ENCODE data around the gene FRMD4A.
"Not testable (repeated sequence)": the region's sequence is repeated elsewhere in the genome, so short reads cannot be mapped to it uniquely, and the experiment has no call there.

Gene FRMD4A

DNA sequence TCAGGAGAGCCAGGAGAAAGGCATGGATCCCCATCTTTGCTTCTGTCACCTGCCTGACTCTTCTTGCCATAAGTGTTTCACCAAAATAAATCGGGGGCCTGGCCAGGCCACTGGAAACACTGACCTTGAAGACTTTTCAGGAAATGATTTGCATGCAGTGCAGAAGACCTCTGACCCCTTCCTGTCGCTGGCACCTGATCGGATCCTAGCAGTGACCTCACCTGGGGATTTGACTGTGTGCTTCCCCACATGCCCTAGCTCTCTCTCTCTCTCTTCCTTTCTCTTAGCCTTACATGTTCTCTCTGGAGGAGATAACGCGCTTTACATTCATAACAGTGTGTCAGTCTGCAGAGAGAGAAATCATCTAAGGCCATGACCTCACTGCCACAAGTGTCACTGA is 500.9 kb downstream of the FRMD4A start:
- DNase-seq, result no peak

DNA sequence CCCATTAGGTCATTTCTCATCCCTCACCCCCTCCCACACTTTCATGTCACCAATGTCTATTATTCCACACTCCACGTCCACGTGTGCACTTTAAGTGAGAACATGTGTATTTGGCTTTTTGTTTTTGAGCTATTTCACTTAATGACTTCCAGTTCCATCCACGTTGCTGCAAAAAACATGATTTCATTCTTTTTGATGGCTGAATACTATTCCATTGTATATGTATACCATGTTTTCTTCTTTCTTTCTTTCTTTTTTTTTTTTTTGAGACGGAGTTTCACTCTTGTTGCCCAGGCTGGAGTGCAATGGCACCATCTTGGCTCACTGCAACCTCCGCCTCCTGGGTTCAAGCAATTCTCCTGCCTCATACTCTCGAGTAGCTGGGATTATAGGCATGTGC is 502.4 kb downstream of the FRMD4A start:
- not testable (repeated sequence) for DNase-seq

DNA sequence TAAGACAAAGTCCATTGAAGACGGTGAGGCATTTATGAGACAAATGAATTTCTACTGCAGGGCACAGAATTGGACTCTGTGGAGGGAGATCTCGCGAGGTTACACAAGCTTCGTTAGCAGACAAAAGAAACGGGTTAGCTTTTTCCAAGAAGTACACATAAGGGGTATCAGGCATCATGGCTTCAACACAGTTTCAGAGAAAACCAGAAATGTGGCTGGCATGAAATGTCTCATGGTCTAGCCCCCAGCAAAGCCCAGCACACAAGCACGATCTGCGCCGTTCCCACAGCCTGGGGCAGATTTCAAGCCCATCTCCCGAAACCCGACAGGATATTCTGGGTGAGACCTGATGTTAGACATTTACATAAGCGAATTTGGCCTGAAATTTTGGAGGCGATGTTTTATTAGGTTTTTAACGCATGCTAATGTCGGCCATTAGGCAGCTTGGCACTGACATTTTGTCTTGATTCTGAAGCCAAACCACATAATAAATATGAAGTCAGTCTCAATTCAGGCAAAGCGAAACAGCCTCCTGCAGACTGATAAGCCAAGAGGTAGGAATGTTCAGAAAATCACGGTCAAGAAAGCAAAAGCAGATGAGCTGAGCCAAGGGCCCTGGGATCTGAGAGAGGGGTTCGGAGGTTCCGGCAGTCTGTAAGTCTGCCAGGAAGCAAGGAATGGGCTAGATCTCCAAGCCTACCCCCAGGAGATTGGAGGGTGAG is 503.5 kb downstream of the FRMD4A start:
- peak; percentile 72 for DNase-seq

DNA sequence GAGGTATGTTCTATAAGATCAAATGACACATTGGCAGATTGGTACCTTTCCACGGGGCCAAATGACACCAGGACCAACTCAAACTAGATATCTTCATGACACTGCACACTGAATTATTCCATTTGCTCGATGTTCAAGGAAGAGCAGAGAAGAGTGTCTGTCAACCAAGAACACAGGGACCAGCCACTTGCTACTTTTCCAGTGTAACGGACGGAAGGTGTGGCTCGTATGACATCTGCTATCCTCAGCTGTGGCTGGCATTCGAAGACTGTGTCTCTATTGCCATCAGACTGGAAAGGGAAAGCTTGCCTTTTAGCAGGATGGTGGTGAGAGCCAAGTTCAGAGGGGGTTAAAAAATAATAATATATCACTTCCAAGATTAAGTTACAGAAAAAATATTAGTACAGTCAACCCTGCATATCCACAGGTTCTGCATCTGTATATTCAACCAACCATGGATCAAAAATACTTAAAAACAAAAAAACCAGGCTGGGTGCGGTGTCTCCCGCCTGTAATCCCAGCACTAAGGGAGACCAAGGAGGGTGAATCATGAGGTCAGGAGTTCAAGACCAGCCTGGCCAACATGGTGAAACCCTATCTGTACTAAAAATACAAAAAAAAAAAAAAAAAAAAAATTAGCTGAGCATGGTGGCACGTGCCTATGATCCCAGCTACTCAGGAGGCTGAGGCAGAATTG is 506.9 kb downstream of the FRMD4A start:
- DNase-seq, result no peak

DNA sequence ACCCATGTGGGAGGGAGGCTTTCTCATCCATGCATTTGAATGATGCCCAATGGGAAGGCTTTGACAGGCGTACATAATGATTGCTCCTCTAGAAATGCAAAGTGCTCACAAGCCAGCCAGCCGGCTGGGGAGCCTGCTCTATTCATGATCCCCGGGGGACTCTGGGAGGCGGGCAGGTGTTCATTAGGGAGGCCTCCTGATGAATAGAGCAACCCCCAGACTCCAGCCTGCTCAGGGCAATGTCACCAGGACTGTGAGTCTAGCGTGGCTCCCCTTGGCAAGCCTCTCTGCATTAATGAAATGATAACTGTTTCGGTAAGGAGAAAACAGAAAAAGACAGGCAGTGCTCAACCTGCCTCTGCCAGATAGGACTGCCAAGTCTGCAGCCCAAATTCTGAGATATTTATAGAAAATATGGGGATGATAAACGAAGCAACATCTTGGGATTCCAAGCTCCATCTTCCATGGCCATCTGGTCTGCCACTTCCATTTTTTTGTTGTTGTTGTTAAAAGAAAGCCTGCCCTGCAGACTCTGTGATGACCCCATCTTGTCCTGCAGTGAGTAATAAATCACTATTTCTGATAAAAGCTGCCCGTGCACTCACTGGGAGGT is 507.5 kb downstream of the FRMD4A start:
- no peak for DNase-seq

DNA sequence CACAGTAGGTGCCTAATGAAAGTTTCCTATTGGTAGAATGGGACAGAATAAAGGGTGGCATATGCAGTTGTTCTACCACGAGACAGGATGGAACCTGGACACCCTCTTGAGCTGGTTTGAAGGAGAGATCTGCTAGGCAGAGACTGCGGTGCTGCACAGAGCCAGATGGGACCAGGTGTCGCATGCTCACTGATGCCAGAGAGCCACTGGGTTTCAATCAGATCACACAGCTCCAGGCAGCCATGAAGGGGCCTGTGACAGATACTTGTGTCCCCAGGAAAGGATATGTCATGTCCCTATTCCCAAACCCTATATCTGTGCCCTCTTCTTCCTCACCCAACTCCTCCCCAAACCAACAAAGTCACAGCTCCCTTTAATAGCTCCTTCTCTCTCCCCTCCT is 508.2 kb downstream of the FRMD4A start:
- DNase-seq, result no peak

DNA sequence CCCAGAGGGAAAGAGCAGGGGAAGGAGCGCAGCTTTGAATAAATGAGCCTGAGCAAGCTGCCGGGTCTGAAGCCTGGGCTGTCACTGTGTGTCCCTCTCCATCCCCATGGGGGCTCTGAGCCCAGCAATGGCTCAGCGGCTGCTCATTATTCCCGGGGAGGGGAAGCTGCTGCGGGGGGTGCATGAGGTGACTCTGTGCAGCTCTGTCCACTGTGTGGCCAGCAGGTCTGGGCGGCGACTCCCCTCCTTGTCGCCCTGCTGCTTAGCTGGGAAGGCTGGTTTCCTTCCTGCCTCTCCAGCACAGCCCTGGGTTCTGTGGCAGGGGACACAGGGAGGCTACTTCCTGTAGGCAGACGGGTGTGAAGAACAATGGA is 509.8 kb downstream of the FRMD4A start:
- DNase-seq, result no peak

DNA sequence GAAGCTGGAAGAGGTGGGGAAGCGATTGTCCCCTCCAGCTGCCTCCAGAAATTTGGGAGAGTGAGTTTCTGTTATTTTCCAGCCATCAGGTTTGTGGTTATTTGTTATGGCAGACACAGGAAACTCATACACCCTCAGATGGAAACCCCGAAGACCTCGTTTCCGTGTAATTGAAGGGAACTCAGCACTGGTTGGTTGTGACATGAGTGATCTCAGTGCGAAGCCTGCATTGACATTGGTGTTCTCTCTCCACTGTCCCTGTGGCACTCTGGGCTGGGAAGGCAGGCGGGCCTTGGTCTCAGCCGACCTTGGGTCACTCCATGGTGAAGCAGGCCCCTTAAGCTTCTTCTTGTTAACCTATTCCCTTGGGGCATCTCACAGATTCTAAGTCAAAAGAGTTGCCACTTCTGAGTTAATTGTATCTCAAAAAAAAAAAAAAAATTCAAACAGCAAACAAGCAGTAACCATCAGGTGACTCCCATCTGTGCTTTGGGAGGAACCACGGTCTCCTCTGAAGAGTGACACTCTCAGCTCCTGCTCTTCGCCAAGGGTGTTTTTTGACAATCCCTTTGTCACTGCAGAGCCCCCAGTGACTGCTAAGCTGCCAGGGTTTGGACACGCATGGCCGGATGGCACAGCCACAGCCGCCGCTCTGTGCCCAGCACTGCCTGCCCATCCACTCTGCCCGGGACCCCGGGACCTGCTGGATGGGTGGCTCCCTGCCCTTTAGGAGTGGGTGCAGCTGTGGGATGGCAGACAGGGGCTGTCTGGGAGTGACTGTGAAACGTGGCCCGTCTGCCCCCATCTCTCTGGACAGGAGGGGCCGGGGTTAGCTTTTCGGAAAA is 510.4 kb downstream of the FRMD4A start:
- DNase-seq, result no peak

DNA sequence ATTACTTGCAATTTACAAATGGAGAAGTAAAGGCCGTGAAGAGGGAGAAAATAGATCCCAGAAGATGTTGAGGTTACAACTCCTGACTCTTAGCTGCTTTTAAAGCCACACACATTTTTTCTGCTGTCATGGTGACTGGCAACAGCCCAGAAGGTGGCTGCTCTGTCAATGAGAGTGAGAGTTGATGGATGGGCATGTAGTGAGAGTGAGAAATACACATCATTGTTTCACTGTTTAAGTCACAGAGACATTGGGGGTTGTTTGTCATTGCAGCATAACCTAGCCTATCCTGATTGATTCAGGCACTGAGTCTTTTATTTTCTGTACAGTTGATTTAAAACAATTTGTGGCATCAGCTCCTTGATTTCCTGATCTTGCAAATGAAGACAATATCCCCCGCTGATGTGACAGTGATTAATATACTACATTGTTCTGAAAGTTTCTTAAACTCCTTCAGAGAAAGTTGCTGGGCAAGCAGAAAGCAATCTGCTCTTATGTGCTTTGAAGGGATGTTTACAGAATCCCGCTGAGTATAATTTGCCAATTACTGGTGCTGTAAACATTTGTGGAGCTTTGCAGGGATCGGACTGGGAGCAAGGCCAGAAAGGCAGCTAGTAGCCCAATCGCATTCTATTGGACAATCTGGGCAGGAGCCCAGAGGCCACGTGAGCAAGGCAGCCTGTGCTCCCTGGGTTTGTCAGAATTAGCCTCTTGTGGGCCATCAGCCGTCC is 514.4 kb downstream of the FRMD4A start:
- DNase-seq, result peak; percentile 69

DNA sequence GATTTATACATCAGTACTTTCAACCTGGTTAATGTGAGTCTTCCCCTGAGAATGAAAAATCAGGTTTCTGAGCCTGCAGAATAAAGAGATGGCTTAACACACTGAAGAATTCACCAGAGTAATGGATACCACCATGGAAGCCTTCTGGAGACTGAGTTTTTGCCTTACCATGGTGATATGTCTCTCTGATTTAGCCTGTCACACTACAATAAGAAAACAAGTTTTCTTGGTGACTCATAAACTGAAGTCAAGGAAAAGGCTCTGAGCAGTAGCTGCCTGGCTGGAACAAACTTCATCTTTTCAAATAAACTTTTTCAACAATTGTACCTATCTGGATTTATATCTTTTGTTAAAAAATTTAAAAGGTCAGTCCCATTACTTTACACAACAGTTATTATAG is 515.0 kb downstream of the FRMD4A start:
- peak; percentile 67 for DNase-seq

DNA sequence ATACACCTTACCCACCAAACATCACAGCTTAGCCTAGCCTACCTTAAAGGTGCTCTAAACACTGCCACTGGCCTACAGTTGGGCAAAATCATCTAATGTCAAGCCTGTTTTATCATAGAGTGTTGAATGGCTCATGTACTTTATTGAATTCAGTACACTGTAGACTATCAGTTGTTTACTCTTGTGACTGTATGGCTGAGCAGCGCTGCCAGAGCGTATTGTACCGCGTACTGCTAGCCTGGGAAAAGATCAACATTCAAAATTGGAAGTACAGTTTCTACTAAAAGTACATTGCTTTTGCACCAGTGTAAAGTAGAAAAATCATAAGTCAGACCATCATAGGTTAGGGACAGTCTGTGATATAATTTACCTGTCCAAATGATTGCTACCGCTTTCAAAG is 517.2 kb downstream of the FRMD4A start:
- no peak for DNase-seq

DNA sequence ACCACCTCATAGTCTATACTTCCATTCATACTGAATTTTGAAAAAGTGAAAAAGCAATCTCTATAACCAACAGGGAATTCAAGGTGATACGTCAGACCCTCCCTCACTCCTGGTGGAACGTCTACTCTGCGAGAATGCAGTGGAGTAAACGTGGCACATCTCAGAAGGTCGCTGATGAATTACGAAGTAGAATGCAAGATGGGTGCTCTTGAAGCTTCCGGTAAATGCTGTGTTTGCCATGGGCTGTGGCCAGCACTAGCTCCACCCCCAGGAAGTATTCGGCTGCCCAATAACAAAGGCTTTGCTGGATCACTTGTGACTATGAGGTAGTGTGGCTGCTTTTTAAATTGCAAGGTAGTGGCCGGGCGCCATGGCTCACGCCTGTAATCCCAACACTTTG is 517.9 kb downstream of the FRMD4A start:
- DNase-seq, result no peak

DNA sequence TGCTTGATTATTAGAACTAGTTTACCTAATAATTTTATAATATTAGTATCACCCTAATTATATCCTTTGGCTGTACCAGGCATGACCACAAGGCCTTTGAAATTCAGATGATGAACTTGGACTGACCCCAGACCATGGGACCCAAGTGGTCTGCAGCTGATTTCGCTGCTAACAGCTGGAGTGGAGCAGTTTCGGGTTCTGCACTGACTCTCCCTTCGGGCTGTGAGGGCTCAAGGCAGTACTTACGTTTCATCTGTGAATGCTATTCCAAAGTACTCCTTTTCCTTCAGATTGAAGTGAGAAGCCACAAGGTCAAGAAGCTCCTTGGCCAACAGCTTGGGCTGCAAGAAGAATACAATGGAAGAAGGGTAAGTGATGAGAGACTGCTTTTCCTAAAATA is 520.2 kb downstream of the FRMD4A start:
- DNase-seq, result no peak

DNA sequence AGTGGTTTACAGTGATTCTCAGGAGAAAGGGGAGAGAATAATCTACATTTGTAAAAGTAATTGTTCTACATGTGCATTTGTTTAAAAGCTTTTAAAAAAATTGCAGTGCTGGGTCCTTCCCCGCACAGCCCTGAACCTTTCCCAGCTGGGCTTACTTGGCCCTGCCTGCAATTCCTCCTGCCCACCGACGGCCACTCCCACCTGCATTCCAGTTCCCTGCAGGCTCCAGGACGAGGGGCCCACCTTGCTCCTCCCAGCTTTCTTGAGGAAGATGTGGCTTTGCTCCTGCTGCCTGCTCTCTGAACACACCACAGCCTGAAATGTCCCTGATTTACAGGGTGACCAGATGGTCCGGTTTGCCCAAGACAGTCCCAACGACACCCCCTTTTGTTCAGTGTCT is 521.3 kb downstream of the FRMD4A start:
- peak; percentile 23 for DNase-seq

DNA sequence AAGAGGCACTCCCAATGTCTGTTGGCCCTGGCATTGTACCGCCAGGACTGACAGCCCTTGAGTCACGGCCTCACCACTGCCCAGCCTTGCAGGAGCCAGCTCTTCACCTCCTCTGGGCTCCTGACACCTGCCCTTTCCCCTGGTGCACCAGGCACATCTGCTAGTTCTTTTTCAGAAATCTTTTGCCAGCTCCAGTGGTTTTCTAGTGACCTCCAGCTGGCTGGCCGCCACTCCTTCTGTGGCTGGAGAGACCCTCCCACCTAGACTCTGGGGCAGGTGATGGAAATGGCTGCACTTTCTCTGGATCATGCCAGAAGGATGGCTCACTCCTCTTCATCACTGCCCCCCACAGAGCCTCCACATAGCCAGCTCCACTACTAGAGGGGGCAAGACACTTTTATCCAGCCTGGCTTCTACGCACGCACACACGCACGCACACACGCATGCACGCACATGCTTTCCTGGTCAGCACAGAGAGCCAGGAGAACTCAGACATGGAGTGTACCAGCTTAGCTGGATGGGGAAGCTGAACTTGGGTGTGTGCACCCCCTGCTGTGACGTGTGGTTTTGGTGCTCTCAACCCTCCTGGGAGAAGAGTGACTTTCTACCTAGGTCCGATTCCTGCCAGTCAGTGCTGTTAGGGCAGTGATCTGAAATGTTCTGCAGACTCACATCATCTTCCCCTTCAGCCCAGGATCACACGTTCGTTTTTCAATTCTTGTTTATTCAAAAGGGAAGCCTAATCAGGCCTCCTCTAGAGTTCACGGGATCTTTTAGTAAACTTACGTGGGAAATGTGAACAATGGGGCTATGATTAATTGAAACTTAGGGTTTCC is 522.0 kb downstream of the FRMD4A start:
- DNase-seq, result peak; percentile 40

DNA sequence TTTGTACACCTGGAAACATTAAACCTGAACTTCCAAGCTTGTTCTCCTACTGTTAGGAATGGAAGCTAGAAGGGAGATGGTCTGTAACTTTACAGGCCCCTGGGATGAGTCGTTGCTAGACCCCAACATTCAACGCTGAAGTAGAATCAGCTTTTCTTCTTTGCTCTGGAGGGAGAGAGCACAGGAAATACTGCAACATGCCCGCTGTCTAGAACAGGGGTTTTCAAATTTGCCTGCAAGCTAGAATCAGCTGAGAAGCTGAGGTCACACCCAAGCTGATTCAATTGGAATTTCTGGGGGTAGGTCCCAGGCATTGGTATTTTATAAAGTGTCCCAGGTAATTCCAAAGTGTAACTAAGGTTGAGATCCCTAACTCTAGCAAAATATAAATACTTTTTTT is 524.3 kb downstream of the FRMD4A start:
- no peak for DNase-seq

DNA sequence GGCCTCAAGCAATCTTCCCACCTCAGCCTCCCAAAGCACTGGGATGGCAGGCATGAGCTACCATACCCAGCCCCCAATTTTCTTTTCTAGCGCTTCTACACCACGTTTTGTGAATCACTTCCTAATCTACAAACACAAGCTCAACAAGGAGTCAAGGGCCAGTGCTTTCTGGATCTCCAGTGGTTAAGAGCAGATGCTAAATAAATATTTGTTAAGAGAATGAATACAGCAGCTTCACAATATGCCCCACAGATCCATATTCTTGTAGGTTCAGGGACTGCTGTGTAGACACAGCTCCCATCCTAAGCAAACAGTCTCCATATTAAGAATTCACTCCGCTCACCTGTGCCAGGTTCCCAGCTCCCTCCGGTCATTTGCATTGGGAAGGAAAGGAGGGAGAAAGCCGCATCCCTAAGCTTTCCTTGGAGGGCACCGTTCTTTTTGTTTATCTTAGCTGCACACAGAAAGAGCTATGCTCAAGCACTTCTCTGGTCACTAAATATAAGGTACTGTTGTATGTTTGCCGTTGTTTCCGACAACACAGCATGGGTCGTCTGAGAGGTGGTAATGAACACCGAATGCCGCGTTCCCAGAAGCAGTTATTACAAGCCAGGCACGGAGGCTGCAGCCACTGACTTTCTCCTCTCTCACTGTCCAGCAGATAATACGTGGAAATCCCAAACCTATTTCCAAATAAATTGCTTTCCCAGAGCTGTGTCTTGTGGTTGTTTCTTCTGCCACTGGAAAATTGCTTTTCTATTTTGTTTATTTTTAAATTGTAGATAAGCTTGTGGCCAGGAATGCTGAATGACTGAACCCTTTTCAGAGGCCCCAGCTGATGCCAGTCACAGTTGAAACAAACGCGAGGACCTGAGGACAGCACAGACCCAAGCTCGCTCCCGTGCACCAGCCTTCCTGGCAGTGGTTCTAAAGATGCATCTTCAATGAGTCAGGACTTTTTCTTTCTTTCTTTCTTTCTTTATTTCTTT is 526.9 kb downstream of the FRMD4A start:
- DNase-seq, result no peak

DNA sequence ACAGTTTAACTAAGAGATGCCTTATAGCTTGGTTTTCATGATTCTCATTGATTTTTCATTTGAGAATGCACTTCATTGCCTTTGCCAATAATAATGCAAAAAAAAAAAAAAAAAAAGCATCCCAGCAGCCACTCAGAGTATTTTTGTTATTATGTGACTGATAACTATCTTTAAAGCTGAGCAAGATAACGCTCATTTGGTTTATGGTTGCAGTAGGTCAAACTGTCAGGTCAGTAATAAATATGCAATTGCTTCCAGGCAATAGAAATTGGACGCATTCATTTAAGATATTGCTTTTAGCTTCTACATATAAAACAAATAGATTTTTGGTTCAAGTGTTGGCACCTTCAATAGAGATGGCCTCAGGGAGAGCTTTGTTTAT is 528.8 kb downstream of the FRMD4A start:
- DNase-seq, result no peak

DNA sequence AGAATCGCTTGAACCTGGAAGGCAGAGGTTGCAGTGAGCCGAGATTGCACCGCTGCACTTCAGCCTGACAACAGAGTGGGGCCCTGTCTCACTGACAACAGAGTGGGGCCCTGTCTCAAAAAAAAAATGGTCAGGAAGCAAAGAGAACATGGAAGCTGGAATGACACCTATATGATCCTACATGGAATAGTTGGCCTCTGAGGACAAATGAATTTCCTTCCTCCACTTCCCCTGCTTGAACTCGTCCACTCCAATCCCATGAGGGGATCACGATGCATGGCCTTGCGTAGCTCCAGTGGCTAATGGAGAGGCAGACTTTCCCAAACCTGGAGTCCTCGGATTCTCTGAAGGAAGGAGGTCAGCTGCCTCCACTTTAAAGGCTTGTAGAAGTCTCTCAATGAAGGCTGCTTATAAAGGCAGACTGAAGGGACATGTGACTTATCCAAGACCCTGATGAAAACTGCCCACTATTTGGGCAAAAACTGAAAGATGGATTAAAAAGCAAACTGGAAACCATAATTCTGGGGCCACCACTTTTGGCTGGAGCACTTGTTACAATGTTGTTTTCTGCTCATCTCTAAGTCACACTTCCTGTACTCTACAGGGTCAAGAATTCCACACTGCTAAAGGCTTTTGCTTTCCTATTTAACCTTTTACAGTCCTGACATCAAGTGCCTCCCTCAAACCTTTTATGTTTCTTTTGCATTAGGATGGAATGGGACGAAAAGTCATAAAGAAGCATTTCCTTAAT is 529.4 kb downstream of the FRMD4A start:
- no peak for DNase-seq

DNA sequence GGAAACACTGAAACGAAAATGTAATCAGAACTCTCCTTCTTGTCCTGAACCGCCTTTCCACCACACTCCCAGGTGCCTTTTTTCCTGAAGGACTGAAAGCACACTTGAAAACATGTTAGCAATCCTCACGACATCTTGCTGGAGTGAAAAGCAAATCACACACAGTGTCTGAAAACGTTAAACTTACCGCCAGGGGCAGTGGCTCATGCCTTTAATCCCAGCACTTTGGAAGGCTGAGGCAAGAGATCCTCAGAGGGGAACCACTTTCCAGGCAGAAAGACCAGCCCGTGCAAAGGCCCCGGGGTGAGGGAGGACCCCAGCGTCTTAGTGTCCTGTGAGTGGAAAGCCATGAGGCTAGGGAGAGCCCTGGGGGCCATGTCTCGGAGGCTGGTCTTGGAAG is 533.6 kb downstream of the FRMD4A start:
- DNase-seq, result no peak

All from fibroblast of upper back skin (primary cell).